HG03139 (cell line): ENCODE measurements around the gene FAM72D.
"Not testable (repeated sequence)": the region's sequence is repeated elsewhere in the genome, so short reads cannot be mapped to it uniquely, and the experiment has no call there.

Experiments
- ATAC-seq: cut with Tn5 transposase; IDR thresholded peaks from one replicate; pipeline ENCODE4 v1.9.1; 2021; ENCODE audit not compliant: unreplicated experiment

The FAM72D gene

GRCh38 chr1:145144264-145144913 lies 48.6 kb downstream of the FAM72D start:
- ATAC-seq, result not testable (repeated sequence)

- ATAC-seq, result not testable (repeated sequence)
Measured at GRCh38 chr1:145146308-145146707, 50.5 kb downstream of the FAM72D start.

GRCh38 chr1:145147172-145147571 lies 51.4 kb downstream of the FAM72D start:
- ATAC-seq, result not testable (repeated sequence)

GRCh38 chr1:145155421-145155820 lies 59.6 kb downstream of the FAM72D start:
- not testable (repeated sequence) for ATAC-seq

GRCh38 chr1:145155873-145156272 lies 60.1 kb downstream of the FAM72D start:
- ATAC-seq, result not testable (repeated sequence)

- not testable (repeated sequence) for ATAC-seq
Measured at GRCh38 chr1:145156891-145157610, 61.3 kb downstream of the FAM72D start.

GRCh38 chr1:145157715-145158114 lies 61.9 kb downstream of the FAM72D start:
- not testable (repeated sequence) for ATAC-seq

GRCh38 chr1:145161046-145161752 lies 65.4 kb downstream of the FAM72D start:
- ATAC-seq, result not testable (repeated sequence)
